Endothelial cell (in vitro differentiated cells): ENCODE measurements around the gene CPB1. TPM values are rescaled to one million over a fixed set of nuclear protein-coding genes. Genes with fewer than 3 reads are reported as not detected.

Experiments used
- DNase-seq: peaks from one replicate; pipeline ENCODE4 v3.0.0; 2021; ENCODE audit warnings: low spot score
- H3K27ac Mint-ChIP-seq: one replicate; pipeline ENCODE4 v1.8.0; 2021; ENCODE audit warnings: mixed read lengths, inconsistent platforms; ENCODE audit not compliant: unreplicated experiment
- H3K27me3 Mint-ChIP-seq: one replicate; pipeline ENCODE4 v1.8.0; 2021; ENCODE audit warnings: mild to moderate bottlenecking, moderate library complexity, mixed read lengths, inconsistent platforms; ENCODE audit not compliant: unreplicated experiment
- H3K36me3 Mint-ChIP-seq: one replicate; pipeline ENCODE4 v1.8.0; 2021; ENCODE audit warnings: mild to moderate bottlenecking, low read depth, mixed read lengths, inconsistent platforms; ENCODE audit not compliant: unreplicated experiment
- H3K4me1 Mint-ChIP-seq: one replicate; pipeline ENCODE4 v1.8.0; 2021; ENCODE audit warnings: mild to moderate bottlenecking, mixed read lengths, inconsistent platforms; ENCODE audit not compliant: unreplicated experiment
- H3K4me3 Mint-ChIP-seq: one replicate; pipeline ENCODE4 v1.8.0; 2021; ENCODE audit warnings: mild to moderate bottlenecking, mixed read lengths, inconsistent platforms; ENCODE audit not compliant: unreplicated experiment
- H3K9me3 Mint-ChIP-seq: one replicate; pipeline ENCODE4 v1.8.0; 2021; ENCODE audit warnings: mixed read lengths, inconsistent platforms; ENCODE audit not compliant: unreplicated experiment
- CTCF ChIP-seq: fragments of 200-600 bp; sonication (generic); IDR thresholded peaks from one replicate; pipeline ENCODE4 v1.5.0; 2021; ENCODE audit warnings: antibody characterized with exemption; ENCODE audit not compliant: unreplicated experiment
- total RNA-seq: library from RNA; stranded (reverse); fragmentation: NEBNext Ultra II Directional; extraction: Animal tissue kit (Norgen Biotek cat#: 25700); gene quantifications from one replicate; pipeline ENCODE4 v1.2.1, GENCODE V29; 2021; ENCODE audit not compliant: unreplicated experiment

The CPB1 gene
- total RNA-seq, 1 donor from 2014 or later: 37.2 TPM

- H3K27ac Mint-ChIP-seq: no peak overlapping the region
- H3K36me3 Mint-ChIP-seq: no peaks in the 10 kb centered on the region
- no peaks in the 10 kb centered on the region for H3K4me1 Mint-ChIP-seq
- no peak overlapping the region for H3K4me3 Mint-ChIP-seq
- no peak for DNase-seq
- H3K9me3 Mint-ChIP-seq: no peaks in the 10 kb centered on the region
- peaks cover 1% of the 10 kb centered on the region for H3K27me3 Mint-ChIP-seq
- TF ChIP-seq CTCF: no peak
Measured at GRCh38 chr3:148903022-148903442, 75.4 kb downstream of the CPB1 start.

- no peaks in the 10 kb centered on the region for H3K9me3 Mint-ChIP-seq
- no peak overlapping the region for H3K4me3 Mint-ChIP-seq
- no peak for TF ChIP-seq CTCF
- H3K4me1 Mint-ChIP-seq: no peaks in the 10 kb centered on the region
- no peak overlapping the region for H3K27ac Mint-ChIP-seq
- H3K36me3 Mint-ChIP-seq: no peaks in the 10 kb centered on the region
- DNase-seq: no peak
- H3K27me3 Mint-ChIP-seq: peaks cover 1% of the 10 kb centered on the region
Measured at GRCh38 chr3:148903941-148904340, 76.3 kb downstream of the CPB1 start.

- no peak for TF ChIP-seq CTCF
- DNase-seq: no peak
- Mint-ChIP-seq H3K9me3 (no peaks in the 10 kb centered on the region), H3K4me1 (no peaks in the 10 kb centered on the region), H3K4me3 (no peak overlapping the region), H3K27ac (no peak overlapping the region), H3K36me3 (no peaks in the 10 kb centered on the region), H3K27me3 (no peaks in the 10 kb centered on the region)
Measured at GRCh38 chr3:148906667-148907066, 79.1 kb downstream of the CPB1 start.

Other genes starting within 250 kb of the CPB1 start
- not detected for gene AGTR1, start 129.9 kb upstream of the CPB1 start, total RNA-seq
- gene CPA3, start 37.5 kb downstream of the CPB1 start, total RNA-seq: not detected
- 44.8 TPM for gene GYG1, start 163.7 kb downstream of the CPB1 start, total RNA-seq